ENCODE results near the gene FRG2C.
"Not testable (repeated sequence)": the region's sequence is repeated elsewhere in the genome, so short reads cannot be mapped to it uniquely, and the experiment has no call there.

Gene FRG2C
- 0 to 0.05 reads per million in 2 donors for total RNA-seq

- DNase-seq: not testable (repeated sequence)
Measured at GRCh38 chr3:75664028-75664427, at the start of gene FRG2C. TSS of gene FRG2C (plus strand) at chr3:75664328. CDS start at chr3:75664380, 52 bp downstream.

- not testable (repeated sequence) for DNase-seq
Measured at GRCh38 chr3:75618666-75619305, 45.3 kb upstream of the FRG2C start.

- not testable (repeated sequence) for DNase-seq
Measured at GRCh38 chr3:75619481-75620031, 44.6 kb upstream of the FRG2C start.

- DNase-seq: not testable (repeated sequence)
Measured at GRCh38 chr3:75621772-75622171, 42.4 kb upstream of the FRG2C start.

GRCh38 chr3:75623656-75624055 lies 40.5 kb upstream of the FRG2C start:
- DNase-seq: not testable (repeated sequence)

GRCh38 chr3:75630887-75631535 lies 33.1 kb upstream of the FRG2C start:
- DNase-seq: not testable (repeated sequence)

GRCh38 chr3:75631541-75631940 lies 32.6 kb upstream of the FRG2C start:
- DNase-seq: no peak

- not testable (repeated sequence) for DNase-seq
Measured at GRCh38 chr3:75638947-75639346, 25.2 kb upstream of the FRG2C start.

GRCh38 chr3:75641107-75641517 lies 23.0 kb upstream of the FRG2C start:
- DNase-seq: not testable (repeated sequence)

- DNase-seq: not testable (repeated sequence)
Measured at GRCh38 chr3:75643031-75643800, 20.9 kb upstream of the FRG2C start.

GRCh38 chr3:75645548-75645947 lies 18.6 kb upstream of the FRG2C start:
- DNase-seq: not testable (repeated sequence)

- DNase-seq: no peak
Measured at GRCh38 chr3:75650191-75650590, 13.9 kb upstream of the FRG2C start.

GRCh38 chr3:75655101-75655904 lies 8.8 kb upstream of the FRG2C start:
- DNase-seq: not testable (repeated sequence)

GRCh38 chr3:75655956-75656355 lies 8.2 kb upstream of the FRG2C start:
- not testable (repeated sequence) for DNase-seq

- DNase-seq: not testable (repeated sequence)
Measured at GRCh38 chr3:75658411-75659107, 5.6 kb upstream of the FRG2C start.

GRCh38 chr3:75659108-75659433 lies 5.1 kb upstream of the FRG2C start:
- not testable (repeated sequence) for DNase-seq

- not testable (repeated sequence) for DNase-seq
Measured at GRCh38 chr3:75665626-75666025, 1.5 kb downstream of the FRG2C start.

- not testable (repeated sequence) for DNase-seq
Measured at GRCh38 chr3:75667757-75668701, 3.9 kb downstream of the FRG2C start.

GRCh38 chr3:75668759-75669347 lies 4.7 kb downstream of the FRG2C start:
- DNase-seq: not testable (repeated sequence)
